AG08395 (cell line): Measurements from ENCODE around the gene PCDHA9.
"Not testable (repeated sequence)": the region's sequence is repeated elsewhere in the genome, so short reads cannot be mapped to it uniquely, and the experiment has no call there.

Experiments used
- DNase-seq: peaks from one replicate; pipeline ENCODE4 v3.0.0; 2012; ENCODE audit warnings: mixed read lengths, low spot score

The PCDHA9 gene

DNA sequence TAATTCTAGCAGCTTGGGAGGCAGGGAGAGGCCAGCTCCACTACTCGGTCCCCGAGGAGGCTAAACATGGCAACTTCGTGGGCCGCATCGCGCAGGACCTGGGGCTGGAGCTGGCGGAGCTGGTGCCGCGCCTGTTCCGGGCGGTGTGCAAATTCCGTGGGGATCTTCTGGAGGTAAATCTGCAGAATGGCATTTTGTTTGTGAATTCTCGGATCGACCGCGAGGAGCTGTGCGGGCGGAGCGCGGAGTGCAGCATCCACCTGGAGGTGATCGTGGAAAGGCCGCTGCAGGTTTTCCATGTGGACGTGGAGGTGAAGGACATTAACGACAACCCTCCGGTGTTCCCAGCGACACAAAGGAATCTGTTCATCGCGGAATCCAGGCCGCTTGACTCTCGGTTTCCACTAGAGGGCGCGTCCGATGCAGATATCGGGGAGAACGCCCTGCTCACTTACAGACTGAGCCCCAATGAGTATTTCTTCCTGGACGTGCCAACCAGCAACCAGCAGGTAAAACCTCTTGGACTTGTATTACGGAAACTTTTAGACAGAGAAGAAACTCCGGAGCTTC lies 13.7 kb upstream of the PCDHA9 start:
- not testable (repeated sequence) for DNase-seq

DNA sequence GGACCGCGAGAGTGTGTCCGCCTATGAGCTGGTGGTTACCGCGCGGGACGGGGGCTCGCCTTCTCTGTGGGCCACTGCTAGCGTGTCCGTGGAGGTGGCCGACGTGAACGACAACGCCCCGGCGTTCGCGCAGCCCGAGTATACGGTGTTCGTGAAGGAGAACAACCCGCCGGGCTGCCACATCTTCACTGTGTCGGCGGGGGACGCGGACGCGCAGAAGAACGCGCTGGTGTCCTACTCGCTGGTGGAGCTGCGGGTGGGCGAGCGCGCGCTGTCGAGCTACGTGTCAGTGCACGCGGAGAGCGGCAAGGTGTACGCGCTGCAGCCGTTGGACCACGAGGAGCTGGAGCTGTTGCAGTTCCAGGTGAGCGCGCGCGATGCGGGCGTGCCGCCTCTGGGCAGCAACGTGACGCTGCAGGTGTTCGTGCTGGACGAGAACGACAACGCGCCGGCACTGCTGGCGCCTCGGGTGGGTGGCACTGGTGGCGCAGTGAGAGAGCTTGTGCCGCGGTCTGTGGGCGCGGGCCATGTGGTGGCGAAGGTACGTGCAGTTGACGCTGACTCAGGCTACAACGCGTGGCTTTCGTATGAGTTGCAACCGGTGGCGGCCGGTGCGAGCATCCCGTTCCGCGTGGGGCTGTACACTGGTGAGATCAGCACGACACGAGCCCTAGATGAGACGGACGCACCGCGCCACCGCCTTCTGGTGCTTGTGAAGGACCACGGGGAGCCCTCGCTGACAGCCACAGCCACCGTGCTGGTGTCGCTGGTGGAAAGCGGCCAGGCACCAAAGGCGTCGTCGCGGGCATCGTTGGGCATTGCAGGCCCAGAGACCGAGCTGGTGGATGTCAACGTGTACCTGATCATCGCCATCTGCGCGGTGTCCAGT lies 12.3 kb upstream of the PCDHA9 start:
- no peak for DNase-seq

DNA sequence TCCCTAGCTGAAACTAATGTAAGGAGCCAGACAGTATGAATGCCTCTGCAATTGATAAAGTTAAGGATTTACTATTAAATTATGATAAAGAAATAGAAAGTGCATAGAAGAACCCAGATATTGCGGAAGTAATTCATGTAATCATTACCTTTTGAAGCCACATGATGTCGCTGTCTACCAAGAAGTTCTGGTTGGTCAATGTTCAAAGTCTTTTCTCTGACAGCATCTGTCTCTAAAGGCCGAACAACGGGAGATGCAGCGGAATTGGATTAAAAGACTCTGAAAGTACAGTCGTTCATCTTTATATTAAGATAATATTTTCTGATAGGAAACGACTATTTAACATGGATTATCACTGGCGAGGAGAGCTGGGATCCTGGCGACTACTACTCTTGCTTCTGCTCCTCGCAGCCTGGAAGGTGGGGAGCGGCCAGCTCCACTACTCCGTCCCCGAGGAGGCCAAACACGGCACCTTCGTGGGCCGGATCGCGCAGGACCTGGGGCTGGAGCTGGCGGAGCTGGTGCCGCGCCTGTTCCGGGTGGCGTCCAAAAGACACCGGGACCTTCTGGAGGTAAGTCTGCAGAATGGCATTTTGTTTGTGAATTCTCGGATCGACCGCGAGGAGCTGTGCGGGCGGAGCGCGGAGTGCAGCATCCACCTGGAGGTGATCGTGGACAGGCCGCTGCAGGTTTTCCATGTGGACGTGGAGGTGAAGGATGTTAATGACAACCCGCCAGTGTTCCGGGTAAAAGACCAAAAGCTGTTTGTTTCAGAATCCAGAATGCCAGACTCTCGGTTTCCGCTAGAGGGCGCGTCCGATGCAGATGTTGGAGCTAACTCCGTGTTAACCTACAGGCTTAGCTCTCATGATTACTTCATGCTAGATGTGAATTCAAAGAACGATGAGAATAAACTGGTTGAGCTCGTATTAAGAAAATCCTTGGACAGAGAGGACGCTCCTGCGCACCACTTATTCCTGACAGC lies 6.9 kb upstream of the PCDHA9 start, which contains the start of gene PCDHA8:
TSS of gene PCDHA8 (plus strand) at position 210 of the 985 bp plus-strand sequence. CDS start at position 345, 135 bp downstream.
- no peak for DNase-seq

DNA sequence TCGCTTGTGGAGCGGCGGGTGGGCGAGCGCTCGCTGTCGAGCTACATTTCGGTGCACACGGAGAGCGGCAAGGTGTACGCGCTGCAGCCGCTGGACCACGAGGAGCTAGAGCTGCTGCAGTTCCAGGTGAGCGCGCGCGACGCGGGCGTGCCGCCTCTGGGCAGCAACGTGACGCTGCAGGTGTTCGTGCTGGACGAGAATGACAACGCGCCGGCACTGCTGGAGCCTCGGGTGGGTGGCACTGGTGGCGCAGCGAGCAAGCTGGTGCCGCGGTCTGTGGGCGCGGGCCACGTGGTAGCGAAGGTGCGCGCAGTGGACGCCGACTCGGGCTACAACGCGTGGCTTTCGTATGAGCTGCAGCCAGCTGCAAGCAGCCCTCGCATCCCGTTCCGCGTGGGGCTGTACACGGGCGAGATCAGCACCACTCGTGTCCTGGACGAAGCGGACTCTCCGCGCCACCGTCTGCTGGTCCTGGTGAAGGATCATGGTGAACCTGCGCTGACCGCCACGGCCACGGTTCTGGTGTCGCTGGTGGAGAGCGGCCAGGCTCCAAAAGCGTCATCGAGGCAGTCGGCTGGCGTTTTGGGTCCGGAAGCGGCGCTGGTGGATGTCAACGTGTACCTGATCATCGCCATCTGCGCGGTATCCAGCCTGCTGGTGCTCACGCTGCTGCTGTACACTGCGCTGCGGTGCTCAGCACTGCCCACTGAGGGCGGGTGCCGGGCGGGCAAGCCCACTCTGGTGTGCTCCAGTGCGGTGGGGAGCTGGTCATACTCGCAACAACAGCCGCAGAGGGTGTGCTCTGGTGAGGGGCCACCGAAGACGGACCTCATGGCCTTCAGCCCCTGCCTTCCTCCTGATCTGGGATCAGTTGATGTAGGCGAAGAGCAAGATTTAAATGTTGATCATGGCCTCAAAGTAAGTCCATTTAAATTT lies 5.1 kb upstream of the PCDHA9 start:
- no peak for DNase-seq

DNA sequence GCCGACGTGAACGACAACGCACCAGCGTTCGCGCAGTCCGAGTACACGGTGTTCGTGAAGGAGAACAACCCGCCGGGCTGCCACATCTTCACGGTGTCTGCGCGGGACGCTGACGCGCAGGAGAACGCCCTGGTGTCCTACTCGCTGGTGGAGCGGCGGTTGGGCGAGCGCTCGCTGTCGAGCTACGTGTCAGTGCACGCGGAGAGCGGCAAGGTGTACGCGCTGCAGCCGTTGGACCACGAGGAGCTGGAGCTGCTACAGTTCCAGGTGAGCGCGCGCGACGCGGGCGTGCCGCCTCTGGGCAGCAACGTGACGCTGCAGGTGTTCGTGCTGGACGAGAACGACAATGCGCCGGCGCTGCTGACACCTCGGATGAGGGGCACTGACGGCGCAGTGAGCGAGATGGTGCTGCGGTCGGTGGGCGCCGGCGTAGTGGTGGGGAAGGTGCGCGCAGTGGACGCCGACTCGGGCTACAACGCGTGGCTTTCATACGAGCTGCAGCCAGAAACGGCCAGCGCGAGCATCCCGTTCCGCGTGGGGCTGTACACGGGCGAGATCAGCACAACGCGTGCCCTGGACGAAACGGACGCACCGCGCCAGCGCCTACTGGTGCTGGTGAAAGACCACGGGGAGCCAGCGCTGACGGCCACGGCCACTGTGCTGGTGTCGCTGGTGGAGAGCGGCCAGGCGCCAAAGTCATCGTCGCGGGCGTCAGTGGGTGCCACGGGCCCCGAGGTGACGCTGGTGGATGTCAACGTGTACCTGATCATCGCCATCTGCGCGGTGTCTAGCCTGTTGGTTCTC lies 1.9 kb downstream of the PCDHA9 start:
- DNase-seq: not testable (repeated sequence)

DNA sequence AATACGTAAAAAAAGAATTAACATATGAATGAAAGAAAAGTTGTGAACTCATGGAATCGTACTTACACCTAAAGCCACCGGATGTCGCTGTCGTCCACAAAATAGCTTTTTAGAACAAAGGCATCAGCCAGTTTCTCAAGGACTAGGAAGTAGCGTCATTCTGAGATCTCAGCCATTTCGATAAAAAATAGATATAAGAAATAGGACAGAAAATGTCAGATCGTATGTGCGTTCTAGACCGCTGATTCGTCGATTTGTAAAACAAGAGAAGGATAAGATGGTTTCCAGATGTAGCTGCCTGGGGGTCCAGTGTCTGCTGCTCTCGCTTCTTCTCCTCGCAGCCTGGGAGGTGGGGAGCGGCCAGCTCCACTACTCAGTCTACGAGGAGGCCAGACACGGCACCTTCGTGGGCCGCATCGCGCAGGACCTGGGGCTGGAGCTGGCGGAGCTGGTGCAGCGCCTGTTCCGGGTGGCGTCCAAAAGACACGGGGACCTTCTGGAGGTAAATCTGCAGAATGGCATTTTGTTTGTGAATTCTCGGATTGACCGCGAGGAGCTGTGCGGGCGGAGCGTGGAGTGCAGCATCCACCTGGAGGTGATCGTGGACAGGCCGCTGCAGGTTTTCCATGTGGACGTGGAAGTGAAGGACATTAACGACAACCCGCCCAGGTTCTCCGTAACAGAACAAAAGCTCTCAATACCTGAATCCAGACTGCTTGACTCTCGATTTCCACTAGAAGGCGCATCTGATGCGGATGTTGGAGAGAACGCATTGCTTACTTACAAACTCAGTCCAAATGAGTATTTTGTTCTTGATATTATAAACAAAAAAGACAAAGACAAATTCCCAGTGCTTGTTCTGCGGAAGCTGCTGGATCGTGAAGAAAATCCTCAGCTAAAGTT lies 7.8 kb downstream of the PCDHA9 start, which contains the start of gene PCDHA10:
TSS of gene PCDHA10 (plus strand) at position 126 of the 903 bp plus-strand sequence. CDS start at position 278, 152 bp downstream.
- no peak for DNase-seq

DNA sequence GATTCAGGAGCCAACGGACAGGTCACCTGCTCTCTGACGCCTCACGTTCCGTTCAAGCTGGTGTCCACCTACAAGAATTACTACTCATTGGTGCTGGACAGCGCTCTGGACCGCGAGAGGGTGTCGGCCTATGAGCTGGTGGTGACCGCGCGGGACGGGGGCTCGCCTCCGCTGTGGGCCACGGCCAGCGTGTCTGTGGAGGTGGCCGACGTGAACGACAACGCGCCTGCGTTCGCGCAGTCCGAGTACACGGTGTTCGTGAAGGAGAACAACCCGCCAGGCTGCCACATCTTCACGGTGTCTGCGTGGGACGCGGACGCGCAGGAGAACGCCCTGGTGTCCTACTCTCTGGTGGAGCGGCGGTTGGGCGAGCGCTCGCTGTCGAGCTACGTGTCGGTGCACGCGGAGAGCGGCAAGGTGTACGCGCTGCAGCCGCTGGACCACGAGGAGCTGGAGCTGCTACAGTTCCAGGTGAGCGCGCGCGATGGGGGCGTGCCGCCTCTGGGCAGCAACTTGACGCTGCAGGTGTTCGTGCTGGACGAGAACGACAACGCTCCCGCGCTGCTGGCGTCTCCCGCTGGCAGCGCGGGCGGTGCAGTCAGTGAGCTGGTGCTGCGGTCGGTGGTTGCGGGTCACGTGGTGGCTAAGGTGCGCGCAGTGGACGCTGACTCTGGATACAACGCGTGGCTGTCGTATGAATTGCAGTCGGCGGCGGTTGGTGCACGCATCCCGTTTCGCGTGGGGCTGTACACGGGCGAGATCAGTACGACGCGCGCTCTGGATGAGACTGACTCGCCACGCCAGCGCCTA lies 9.2 kb downstream of the PCDHA9 start:
- no peak for DNase-seq

DNA sequence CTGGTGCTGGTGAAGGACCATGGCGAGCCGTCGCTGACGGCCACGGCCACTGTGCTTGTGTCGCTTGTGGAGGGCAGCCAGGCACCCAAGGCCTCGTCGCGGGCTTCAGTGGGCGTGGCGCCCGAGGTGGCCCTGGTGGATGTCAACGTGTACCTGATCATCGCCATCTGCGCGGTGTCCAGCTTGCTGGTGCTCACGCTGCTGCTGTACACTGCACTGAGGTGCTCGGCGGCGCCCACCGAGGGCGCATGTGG lies 9.7 kb downstream of the PCDHA9 start:
- no peak for DNase-seq

DNA sequence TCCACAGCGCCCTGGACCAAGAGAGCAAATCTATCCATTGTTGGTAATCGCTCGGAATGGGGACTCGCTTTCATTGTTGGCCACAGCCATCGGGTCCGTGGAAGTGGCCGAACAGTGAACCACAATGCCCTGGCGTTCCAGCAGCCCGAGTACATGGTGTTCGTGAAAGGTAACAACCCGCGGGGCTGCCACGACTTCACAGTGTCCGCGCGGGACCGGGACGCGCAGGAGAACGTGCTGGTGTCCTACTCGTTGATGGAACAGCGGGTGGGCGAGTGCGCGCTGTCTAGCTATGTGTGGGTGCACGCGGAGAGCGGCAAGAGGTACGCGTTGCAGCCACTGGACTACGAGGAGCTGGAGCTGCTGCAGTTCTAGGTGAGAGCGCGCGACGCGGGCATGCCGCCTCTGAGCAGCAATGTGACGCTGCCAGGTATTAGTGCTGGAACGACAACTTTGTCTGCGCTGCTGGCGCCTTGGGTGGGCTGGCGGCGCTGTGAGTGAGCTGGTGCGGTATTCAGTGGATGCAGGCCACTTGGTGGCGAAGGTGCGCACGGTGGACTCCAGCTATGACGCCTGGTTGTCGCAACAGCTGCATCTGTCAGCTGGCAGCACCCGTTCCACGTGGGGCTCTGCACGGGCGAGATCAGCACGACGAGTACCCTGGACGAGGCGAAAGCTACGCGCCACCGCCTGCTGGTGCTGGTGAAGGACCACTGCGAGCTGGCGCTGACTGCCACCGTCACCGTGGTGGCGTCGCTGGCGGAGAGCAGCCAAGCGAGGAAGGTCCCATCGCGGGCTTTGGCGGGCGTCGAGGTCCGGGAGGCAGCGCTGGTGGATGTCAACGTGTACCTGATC lies 14.5 kb downstream of the PCDHA9 start:
- no peak for DNase-seq

DNA sequence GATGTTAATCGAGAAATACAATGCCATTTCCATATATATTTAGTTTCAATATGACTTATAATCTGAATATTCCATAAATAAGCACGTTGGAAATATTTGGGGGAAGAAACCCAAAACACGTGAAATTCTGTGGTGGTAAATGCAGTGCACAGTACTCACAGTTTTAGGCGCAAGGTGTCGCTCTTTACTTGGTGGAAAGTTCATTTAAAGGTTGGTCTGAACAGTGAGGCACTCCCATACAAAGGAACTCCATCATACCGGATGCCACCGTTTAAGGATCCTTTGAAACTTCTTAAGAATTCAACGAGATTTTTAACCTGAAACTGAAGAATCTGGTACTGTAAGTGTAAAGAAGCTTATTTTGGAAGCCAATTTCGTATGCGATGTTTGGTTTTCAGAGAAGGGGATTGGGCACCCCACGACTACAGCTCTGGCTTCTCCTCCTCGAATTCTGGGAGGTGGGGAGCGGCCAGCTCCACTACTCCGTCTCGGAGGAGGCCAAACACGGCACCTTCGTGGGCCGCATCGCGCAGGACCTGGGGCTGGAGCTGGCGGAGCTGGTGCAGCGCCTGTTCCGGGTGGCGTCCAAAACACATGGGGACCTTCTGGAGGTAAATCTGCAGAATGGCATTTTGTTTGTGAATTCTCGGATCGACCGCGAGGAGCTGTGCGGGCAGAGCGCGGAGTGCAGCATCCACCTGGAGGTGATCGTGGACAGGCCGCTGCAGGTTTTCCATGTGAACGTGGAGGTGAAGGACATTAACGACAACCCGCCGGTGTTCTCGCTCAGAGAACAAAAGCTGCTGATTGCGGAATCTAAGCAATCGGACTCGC lies 20.8 kb downstream of the PCDHA9 start, which contains the start of gene PCDHA11:
TSS of gene PCDHA11 (plus strand) at position 237 of the 834 bp plus-strand sequence. CDS start at position 384, 147 bp downstream.
- DNase-seq: peak; percentile 10

DNA sequence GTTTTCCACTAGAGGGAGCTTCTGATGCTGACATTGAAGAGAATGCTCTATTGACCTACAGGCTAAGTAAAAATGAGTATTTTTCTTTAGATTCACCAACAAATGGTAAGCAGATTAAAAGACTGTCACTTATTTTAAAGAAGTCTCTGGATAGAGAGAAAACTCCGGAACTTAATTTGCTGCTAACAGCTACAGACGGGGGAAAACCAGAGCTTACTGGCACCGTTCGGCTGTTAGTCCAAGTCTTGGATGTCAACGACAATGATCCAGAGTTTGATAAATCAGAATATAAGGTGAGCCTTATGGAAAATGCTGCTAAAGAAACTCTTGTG lies 21.3 kb downstream of the PCDHA9 start:
- peak; percentile 14 for DNase-seq

DNA sequence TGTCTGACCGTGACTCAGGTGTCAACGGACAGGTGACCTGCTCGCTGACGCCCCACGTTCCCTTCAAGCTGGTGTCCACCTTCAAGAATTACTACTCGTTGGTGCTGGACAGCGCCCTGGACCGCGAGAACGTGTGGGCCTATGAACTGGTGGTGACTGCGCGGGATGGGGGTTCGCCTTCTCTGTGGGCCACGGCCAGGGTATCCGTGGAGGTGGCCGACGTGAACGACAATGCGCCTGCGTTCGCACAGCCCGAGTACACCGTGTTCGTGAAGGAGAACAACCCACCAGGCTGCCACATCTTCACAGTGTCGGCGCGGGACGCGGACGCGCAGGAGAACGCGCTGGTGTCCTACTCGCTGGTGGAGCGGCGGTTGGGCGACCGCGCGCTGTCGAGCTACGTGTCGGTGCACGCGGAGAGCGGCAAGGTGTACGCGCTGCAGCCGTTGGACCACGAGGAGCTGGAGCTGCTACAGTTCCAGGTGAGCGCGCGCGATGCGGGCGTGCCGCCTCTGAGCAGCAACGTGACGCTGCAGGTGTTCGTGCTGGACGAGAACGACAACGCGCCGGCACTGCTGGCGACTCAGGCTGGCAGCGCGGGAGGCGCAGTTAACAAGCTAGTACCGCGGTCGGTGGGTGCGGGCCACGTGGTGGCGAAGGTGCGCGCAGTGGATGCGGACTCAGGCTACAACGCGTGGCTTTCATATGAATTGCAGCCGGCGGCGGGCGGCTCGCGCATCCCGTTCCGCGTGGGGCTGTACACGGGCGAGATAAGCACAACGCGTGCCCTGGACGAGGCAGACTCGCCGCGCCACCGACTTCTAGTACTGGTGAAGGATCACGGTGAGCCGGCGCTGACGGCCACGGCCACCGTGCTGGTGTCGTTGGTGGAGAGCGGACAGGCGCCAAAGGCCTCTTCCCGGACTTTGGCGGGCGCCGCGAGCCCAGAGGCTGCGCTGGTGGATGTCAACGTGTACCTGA lies 22.3 kb downstream of the PCDHA9 start:
- DNase-seq: no peak

DNA sequence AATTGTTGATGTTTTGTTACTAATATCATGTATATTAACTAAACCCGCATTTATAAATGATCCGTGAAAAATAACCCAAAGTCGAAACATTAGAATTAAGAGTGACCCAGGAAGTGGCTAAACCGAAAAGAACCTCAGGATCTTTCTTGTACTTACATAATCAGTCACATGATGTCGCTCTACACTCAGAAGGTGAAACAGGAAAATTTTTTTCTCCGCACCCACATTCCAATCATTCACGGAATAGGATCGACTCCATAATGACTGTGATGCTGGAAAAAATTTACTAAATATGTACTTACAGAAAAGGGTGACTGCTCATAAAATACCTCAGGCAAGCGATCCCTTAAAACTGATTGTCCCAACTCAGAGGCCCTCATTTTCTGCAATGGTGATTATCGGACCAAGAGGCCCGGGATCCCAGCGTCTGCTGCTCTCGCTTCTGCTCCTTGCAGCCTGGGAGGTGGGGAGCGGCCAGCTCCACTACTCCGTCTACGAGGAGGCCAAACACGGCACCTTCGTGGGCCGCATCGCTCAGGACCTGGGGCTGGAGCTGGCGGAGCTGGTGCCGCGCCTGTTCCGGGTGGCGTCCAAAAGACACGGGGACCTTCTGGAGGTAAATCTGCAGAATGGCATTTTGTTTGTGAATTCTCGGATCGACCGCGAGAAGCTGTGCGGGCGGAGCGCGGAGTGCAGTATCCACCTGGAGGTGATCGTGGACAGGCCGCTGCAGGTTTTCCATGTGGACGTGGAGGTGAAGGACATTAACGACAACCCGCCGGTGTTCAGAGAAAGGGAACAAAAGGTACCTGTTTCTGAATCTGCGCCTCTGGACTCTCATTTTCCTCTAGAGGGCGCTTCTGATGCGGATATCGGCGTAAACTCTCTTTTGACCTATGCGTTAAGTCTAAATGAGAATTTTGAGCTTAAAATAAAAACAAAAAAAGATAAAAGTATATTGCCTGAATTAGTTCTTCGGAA lies 27.2 kb downstream of the PCDHA9 start, which contains the start of gene PCDHA12:
TSS of gene PCDHA12 (plus strand) at position 224 of the 981 bp plus-strand sequence. CDS start at position 389, 165 bp downstream.
- no peak for DNase-seq
